Neural progenitor cell (in vitro differentiated cells): ENCODE data around the gene TENM3. TPM values are rescaled to one million over a fixed set of nuclear protein-coding genes. Genes with fewer than 3 reads are reported as not detected.
A peak's percentile ranks its signal among the peaks of the same experiment; 100 is the strongest.

Source experiments
- DNase-seq: peaks from one replicate; pipeline ENCODE4 v3.0.0-alpha.2; 2016; ENCODE audit warnings: low spot score
- H2AFZ ChIP-seq: fragments of 200-600 bp; sonication (generic); replicated peaks from 2 replicates; pipeline ENCODE4 v1.6.1; 2016; ENCODE audit warnings: antibody characterized with exemption
- H3F3A ChIP-seq: fragments of 200-600 bp; sonication (generic); 2 replicates; pipeline ENCODE4 v1.6.1; 2016; ENCODE audit warnings: antibody characterized with exemption, low read depth
- H3K27ac ChIP-seq: fragments of 200-600 bp; sonication (generic); 2 replicates; pipeline ENCODE4 v1.5.1; 2016; ENCODE audit warnings: mild to moderate bottlenecking
- H3K27me3 ChIP-seq: fragments of 200-600 bp; sonication (generic); 2 replicates; pipeline ENCODE4 v1.6.1; 2016; ENCODE audit warnings: mild to moderate bottlenecking, moderate library complexity
- H3K36me3 ChIP-seq: fragments of 200-600 bp; sonication (generic); 2 replicates; pipeline ENCODE4 v1.5.1; 2016
- H3K4me1 ChIP-seq: fragments of 200-600 bp; sonication (generic); 2 replicates; pipeline ENCODE4 v1.6.1; 2016; ENCODE audit warnings: mixed run types
- H3K4me2 ChIP-seq: fragments of 200-600 bp; sonication (generic); 2 replicates; pipeline ENCODE4 v1.6.1; 2016
- H3K4me3 ChIP-seq: fragments of 200-600 bp; sonication (generic); 2 replicates; pipeline ENCODE4 v1.5.1; 2016
- H3K79me2 ChIP-seq: fragments of 200-600 bp; sonication (generic); 2 replicates; pipeline ENCODE4 v1.6.1; 2016; ENCODE audit warnings: low read depth
- H3K9ac ChIP-seq: fragments of 200-600 bp; sonication (generic); 2 replicates; pipeline ENCODE4 v1.6.1; 2016
- H3K9me3 ChIP-seq: fragments of 200-600 bp; sonication (generic); 2 replicates; pipeline ENCODE4 v1.5.1; 2016; ENCODE audit warnings: low read depth
- H4K20me1 ChIP-seq: fragments of 200-600 bp; sonication (generic); 2 replicates; pipeline ENCODE4 v1.6.1; 2016; ENCODE audit warnings: low read depth
- H3K27ac Mint-ChIP-seq: 3 replicates; pipeline ENCODE4 v1.8.0; 2021; ENCODE audit warnings: mixed read lengths
- H3K27me3 Mint-ChIP-seq: 2 replicates; pipeline ENCODE4 v1.8.0; 2022; ENCODE audit warnings: low read depth, mild to moderate bottlenecking, inconsistent platforms, moderate library complexity, mixed read lengths; ENCODE audit not compliant: insufficient read depth
- H3K36me3 Mint-ChIP-seq: 3 replicates; pipeline ENCODE4 v1.8.0; 2021; ENCODE audit warnings: mixed read lengths
- H3K4me1 Mint-ChIP-seq: 3 replicates; pipeline ENCODE4 v1.8.0; 2021; ENCODE audit warnings: mixed read lengths
- H3K4me3 Mint-ChIP-seq: 3 replicates; pipeline ENCODE4 v1.8.0; 2021; ENCODE audit warnings: mild to moderate bottlenecking, moderate library complexity, mixed read lengths
- H3K9me3 Mint-ChIP-seq: 3 replicates; pipeline ENCODE4 v1.8.0; 2020; ENCODE audit warnings: mixed read lengths
- EZH2 ChIP-seq: fragments of 200-600 bp; sonication (generic); IDR thresholded peaks from 2 replicates; pipeline ENCODE4 v1.6.1; 2017; ENCODE audit warnings: antibody characterized with exemption, mild to moderate bottlenecking, moderate library complexity
- EZH2phosphoT487 ChIP-seq: fragments of 200-600 bp; sonication (generic); IDR thresholded peaks from 2 replicates; pipeline ENCODE4 v1.6.1; 2017; ENCODE audit warnings: antibody characterized with exemption
- total RNA-seq: library from RNA; depleted of rRNA; stranded (reverse); fragments of >200 nt; gene quantifications from 2 replicates; pipeline ENCODE4 v1.2.3, GENCODE V29; 2015; ENCODE audit warnings: low replicate concordance
- TF ChIP-seq, protein P1 (sequence below): fragments of 200-600 bp; sonication (generic); IDR thresholded peaks from 2 replicates; pipeline ENCODE4 v1.5.1; 2017; ENCODE audit warnings: antibody characterized with exemption, mild to moderate bottlenecking

Gene TENM3
- total RNA-seq, 1 donor from 2014 or later, result 78.7 TPM

DNA sequence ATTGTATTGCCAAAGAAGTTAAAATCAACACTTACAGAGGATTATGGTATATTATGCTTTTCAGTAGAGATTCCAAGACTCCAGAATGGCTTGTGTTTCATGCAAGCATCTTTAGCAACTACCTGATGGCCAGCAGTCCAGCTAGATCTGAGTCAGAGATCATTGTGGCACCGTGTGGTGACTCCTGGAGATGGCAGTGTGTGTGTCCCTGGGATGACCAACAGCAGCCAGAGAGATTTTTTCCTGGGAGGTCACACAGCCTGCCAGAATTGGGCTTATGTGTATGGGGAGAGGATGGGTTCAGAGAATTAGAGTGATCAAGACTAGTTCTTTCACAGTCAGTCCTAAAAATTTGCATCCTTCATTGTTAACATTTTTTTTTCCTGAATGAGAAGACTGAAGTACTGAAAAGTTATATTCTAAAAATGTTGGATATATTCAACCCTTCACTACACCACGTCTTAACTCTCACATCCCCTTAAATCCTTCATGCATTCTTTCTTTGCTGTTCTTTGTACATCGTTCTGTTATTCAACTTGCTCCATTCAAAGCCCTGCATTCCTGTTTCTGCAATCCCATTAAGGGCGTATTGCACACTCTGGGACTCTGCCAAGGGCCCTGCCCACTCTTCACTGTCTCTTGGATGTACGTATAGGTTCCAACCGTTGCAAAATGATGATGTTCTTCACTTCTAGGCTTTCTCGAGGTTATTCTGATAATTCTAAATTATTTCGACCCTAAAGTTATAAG lies 12.4 kb downstream of the TENM3 start:
- Histone ChIP-seq H3K27me3 (no peaks in the 10 kb centered on the region), H3K4me3 (no peak overlapping the region), H3F3A (peaks cover 53% of the 10 kb centered on the region), H3K4me1 (peaks cover 63% of the 10 kb centered on the region), H3K4me2 (peak overlapping the region; percentile 48), H2AFZ (no peak overlapping the region), H3K36me3 (no peaks in the 10 kb centered on the region), H4K20me1 (peaks cover 4% of the 10 kb centered on the region), H3K9ac (no peak overlapping the region), H3K79me2 (peaks cover 25% of the 10 kb centered on the region), H3K27ac (peak overlapping the region; percentile 36), H3K9me3 (no peaks in the 10 kb centered on the region)
- H3K9me3 Mint-ChIP-seq, result peaks cover 26% of the 10 kb centered on the region
- H3K4me3 Mint-ChIP-seq, result no peak overlapping the region
- H3K36me3 Mint-ChIP-seq, result peaks cover 43% of the 10 kb centered on the region
- no peak for TF ChIP-seq EZH2
- TF ChIP-seq EZH2phosphoT487, result no peak
- TF ChIP-seq, protein P1, sequence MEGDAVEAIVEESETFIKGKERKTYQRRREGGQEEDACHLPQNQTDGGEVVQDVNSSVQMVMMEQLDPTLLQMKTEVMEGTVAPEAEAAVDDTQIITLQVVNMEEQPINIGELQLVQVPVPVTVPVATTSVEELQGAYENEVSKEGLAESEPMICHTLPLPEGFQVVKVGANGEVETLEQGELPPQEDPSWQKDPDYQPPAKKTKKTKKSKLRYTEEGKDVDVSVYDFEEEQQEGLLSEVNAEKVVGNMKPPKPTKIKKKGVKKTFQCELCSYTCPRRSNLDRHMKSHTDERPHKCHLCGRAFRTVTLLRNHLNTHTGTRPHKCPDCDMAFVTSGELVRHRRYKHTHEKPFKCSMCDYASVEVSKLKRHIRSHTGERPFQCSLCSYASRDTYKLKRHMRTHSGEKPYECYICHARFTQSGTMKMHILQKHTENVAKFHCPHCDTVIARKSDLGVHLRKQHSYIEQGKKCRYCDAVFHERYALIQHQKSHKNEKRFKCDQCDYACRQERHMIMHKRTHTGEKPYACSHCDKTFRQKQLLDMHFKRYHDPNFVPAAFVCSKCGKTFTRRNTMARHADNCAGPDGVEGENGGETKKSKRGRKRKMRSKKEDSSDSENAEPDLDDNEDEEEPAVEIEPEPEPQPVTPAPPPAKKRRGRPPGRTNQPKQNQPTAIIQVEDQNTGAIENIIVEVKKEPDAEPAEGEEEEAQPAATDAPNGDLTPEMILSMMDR, result no peak
- no peaks in the 10 kb centered on the region for H3K27me3 Mint-ChIP-seq
- H3K4me1 Mint-ChIP-seq, result peaks cover 14% of the 10 kb centered on the region
- DNase-seq, result peak; percentile 56
- peak overlapping the region; percentile 68 for H3K27ac Mint-ChIP-seq

DNA sequence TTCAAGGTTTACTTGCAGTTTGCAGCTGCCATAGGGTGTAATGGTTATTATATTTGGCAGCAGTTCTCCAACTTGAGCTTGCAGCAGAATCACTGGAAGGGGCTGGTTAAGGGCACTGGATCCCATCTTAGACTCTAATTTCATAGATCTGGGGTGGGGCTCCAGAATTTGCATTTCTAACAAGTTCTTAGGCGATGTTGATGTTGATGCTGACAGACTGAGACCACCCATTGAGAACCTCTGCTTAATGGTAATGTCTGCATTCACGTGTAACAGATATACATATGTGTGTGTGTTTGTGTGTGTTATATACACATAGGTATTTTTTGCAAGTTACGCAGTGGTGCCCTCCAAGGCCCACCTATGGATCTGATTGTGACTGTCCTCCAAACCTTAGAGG lies 13.8 kb downstream of the TENM3 start:
- peaks cover 4% of the 10 kb centered on the region for H4K20me1 ChIP-seq
- H3K4me3 ChIP-seq, result no peak overlapping the region
- H3K27ac ChIP-seq, result no peak overlapping the region
- H3K36me3 ChIP-seq, result no peaks in the 10 kb centered on the region
- no peak overlapping the region for H2AFZ ChIP-seq
- no peaks in the 10 kb centered on the region for H3K9me3 ChIP-seq
- H3K27ac Mint-ChIP-seq, result no peak overlapping the region
- H3K79me2 ChIP-seq, result peaks cover 15% of the 10 kb centered on the region
- peaks cover 53% of the 10 kb centered on the region for H3F3A ChIP-seq
- peaks cover 63% of the 10 kb centered on the region for H3K4me1 ChIP-seq
- no peaks in the 10 kb centered on the region for H3K27me3 ChIP-seq
- H3K27me3 Mint-ChIP-seq, result no peaks in the 10 kb centered on the region
- H3K36me3 Mint-ChIP-seq, result peaks cover 49% of the 10 kb centered on the region
- no peak for DNase-seq
- no peak overlapping the region for H3K9ac ChIP-seq
- peaks cover 20% of the 10 kb centered on the region for H3K4me1 Mint-ChIP-seq
- TF ChIP-seq, protein P1, result no peak
- TF ChIP-seq EZH2 (no peak), EZH2phosphoT487 (no peak)
- H3K4me3 Mint-ChIP-seq, result no peak overlapping the region
- H3K4me2 ChIP-seq, result peak overlapping the region; percentile 51
- peaks cover 29% of the 10 kb centered on the region for H3K9me3 Mint-ChIP-seq

DNA sequence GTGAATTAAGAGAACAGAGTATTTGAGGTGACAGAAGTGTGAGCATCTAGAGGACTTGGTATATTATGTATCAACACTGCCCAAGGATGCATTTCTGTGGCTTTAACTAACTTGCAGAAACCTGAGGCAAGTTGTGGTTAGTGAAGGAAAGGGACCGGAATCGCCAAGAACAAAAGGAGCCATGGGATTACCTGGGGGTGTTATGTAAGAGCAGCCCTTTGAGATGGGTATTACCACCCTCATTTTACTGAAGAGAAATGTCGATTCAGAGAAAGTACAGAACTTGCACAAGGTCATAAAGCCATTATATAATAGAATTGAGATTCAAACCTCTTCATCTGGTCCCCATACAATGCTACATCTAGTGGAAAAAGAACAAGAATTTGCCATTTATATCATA lies 14.3 kb downstream of the TENM3 start:
- Histone ChIP-seq H3K27ac (no peak overlapping the region), H3K4me2 (peak overlapping the region; percentile 51), H3K27me3 (no peaks in the 10 kb centered on the region), H2AFZ (no peak overlapping the region), H3K4me1 (peaks cover 58% of the 10 kb centered on the region), H3K9ac (no peak overlapping the region), H3K9me3 (no peaks in the 10 kb centered on the region), H4K20me1 (peaks cover 4% of the 10 kb centered on the region), H3K36me3 (no peaks in the 10 kb centered on the region), H3K4me3 (no peak overlapping the region), H3F3A (peaks cover 48% of the 10 kb centered on the region), H3K79me2 (peaks cover 12% of the 10 kb centered on the region)
- Mint-ChIP-seq H3K27ac (no peak overlapping the region), H3K27me3 (no peaks in the 10 kb centered on the region), H3K4me3 (no peak overlapping the region), H3K4me1 (peaks cover 20% of the 10 kb centered on the region), H3K9me3 (peaks cover 32% of the 10 kb centered on the region), H3K36me3 (peaks cover 50% of the 10 kb centered on the region)
- TF ChIP-seq EZH2phosphoT487 (no peak), EZH2 (no peak)
- TF ChIP-seq, protein P1, result no peak
- DNase-seq, result peak; percentile 48
